Activated CD4-positive, alpha-beta T cell treated with anti-CD3 and anti-CD28 coated beads, Interleukin-10, Interleukin-2, amounts not matched to agents 100 ng/mL and 50 ng/mL, durations not matched to agents 16 hours and 8 hours (primary cell): ENCODE results near the gene HTR1D.
"Not testable (repeated sequence)": the region's sequence is repeated elsewhere in the genome, so short reads cannot be mapped to it uniquely, and the experiment has no call there.

Experiments used
- DNase-seq: peaks from one replicate; pipeline ENCODE4 v3.0.0-alpha.2; 2020

Gene HTR1D, protein sequence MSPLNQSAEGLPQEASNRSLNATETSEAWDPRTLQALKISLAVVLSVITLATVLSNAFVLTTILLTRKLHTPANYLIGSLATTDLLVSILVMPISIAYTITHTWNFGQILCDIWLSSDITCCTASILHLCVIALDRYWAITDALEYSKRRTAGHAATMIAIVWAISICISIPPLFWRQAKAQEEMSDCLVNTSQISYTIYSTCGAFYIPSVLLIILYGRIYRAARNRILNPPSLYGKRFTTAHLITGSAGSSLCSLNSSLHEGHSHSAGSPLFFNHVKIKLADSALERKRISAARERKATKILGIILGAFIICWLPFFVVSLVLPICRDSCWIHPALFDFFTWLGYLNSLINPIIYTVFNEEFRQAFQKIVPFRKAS

GRCh38 chr1:23217421-23218115 is at the start of gene HTR1D:
TSS of gene HTR1D (minus strand) at chr1:23217502. CDS start at chr1:23194219, 23,283 bp downstream.
- no peak for DNase-seq

GRCh38 chr1:23263380-23263887 is 46.1 kb upstream of the HTR1D start:
- no peak for DNase-seq

DNA sequence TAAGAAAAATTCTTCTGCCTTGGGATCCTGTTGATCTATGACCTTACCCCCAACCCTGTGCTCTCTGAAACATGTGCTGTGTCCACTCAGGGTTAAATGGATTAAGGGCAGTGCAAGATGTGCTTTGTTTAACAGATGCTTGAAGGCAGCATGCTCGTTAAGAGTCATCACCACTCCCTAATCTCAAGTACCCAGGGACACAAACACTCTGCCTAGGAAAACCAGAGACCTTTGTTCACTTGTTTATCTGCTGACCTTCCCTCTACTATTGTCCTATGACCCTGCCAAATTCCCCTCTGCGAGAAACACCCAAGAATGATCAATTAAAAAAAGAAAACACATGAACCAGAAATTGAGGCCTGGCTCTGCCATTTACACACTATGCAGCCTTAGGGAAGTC is 40.8 kb upstream of the HTR1D start:
- DNase-seq: not testable (repeated sequence)

DNA sequence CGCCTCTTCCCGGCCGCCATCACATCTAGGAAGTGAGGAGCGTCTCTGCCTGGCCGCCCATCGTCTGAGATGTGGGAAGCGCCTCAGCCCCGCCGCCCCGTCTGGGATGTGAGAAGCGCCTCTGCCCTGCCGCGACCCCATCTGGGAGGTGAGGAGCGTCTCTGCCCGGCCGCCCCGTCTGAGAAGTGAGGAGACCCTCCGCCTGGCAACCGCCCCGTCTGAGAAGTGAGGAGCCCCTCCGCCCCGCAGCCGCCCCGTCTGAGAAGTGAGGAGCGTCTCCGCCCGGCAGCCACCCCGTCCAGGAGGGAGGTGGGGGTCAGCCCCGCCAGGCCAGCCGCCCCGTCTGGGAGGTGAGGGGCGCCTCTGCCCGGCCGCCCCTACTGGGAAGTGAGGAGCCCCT is 40.1 kb upstream of the HTR1D start:
- not testable (repeated sequence) for DNase-seq

DNA sequence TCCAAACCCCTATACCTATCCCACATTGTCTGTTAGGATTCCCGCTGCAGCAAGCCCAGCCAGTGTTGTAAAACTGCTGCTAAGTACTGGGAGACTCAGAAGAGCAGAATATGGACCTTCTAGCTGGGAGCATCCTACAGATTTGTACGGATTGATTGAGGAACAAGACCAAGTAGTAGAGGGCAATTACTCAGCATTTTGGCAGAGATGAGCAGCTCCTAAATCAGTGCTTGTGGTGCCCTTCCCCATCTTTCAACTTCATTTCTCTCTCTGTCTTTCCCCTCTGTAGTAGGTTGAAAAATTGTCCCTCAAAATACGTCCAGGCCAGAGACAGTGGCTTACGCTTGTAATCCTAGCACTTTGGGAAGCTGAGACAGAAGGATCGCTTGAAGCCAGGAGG is 37.3 kb upstream of the HTR1D start:
- DNase-seq: no peak

- DNase-seq: no peak
Measured at GRCh38 chr1:23251812-23252211, 34.5 kb upstream of the HTR1D start.

DNA sequence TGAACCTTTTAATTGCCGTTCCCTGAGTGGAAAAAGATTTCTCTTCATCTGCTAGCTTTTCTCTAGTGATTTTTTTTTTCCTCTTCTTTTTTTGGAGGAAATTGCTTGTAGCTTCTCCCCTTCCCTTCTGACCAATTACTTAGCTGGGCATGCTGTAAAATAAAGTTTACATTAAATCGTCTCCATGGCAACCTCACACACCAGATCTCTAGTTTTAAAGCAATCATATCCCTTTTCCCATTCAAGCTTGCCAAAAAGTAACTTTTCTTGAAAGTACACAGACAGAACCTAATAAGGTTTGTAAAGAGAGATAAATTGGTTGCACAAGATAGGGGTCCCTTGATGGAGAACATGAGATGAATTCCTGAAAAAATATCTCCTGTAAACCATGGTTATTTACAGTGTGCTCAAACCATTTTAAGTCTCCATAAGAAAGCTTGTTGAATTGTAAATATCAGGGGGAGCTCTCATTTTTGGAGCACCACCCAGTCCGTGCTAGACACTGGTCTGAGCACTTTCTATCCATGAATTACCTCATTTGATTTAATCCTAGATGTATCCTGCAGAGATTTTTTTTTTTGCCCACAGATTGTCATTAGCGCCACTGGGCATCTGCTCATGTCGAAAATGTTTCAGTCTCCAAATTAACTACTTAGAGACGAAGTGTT is 32.6 kb upstream of the HTR1D start:
- no peak for DNase-seq

DNA sequence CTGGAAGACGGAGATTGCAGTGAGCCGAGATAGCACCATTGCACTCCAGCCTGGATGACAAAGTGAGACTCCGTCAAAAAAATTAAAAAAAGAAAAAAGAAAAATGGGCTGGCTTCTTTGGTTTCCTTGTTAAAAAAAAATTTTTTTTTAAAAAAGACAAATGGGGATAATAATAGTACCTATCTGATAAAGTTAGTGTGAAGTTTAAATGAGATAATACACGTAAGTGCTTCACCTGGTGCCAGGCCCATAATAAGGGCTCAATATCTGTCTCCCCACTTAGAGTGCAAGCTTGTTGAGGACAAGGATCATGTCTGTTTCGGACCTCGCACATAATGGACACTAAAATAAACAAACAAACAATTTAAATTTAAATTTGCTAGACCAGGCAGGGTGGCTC is 30.0 kb upstream of the HTR1D start:
- no peak for DNase-seq

DNA sequence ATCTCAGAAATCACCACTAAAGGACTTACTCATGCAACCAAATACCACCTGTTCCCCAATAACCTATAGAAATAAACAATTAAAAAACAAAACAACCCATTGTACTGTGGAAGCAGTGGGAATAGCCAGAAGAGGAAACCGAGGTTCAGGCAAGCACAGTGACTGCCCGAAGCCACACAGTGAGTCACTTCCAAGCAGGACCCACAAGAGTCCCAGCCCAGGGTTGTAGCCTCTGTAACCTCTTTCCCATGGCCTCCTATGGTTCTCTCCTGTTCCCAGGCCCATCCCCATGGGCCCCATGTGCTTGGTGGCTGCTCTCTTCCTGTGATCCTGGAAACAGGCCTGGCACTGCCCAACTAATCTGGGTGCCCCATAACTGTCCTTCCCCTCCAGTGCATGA is 29.0 kb upstream of the HTR1D start:
- no peak for DNase-seq

GRCh38 chr1:23244256-23244761 is 27.0 kb upstream of the HTR1D start:
- DNase-seq: no peak

DNA sequence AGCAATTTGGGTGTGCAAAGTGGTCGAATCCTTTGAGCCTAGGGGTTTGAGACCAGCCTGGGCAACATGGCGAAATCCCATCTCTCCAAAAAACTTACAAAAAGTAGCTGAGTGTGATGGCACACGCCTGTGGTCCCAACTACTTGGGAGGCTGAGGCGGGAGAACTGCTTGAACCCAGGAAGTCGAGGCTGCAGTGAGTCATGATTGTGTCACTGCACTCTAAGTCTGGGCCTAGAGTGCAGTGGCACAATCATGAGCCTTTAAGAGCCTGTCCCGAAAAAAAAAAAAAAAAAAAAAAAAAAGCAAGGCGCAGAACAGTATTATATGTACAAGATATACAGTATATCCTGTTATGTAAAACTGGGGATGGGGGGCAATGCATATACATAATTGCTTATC is 25.1 kb upstream of the HTR1D start:
- no peak for DNase-seq

DNA sequence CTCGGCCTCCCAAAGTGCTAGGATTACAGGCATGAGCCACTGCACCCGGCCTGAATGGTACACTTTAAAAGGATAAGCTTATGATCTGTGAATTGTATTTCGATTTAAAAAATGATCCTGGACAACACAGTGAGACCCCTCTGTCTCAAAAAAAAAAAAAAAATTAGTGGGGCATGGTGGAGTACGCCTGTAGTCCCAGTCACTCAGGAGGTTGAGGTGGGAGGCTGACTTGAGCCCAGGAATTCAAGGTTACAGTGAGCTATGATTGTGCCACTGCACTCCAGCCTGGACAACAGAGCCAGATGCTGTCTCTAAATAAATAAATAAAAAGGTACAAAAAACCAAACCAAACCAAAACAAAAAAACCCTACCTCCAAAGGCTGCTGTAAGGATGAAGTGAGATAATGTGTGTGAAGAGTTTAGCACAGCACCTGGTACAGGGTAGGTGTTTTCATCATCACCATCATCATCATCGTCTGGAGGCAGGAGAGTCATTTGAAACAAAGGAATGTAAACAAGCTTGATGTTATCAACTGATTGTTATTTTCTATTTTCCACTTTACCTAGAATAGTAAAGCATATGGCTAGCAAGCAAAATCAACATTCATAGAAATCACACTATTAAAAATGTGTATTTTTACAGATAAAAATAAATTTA is 22.5 kb upstream of the HTR1D start:
- no peak for DNase-seq

- DNase-seq: no peak
Measured at GRCh38 chr1:23238565-23238964, 21.3 kb upstream of the HTR1D start.

DNA sequence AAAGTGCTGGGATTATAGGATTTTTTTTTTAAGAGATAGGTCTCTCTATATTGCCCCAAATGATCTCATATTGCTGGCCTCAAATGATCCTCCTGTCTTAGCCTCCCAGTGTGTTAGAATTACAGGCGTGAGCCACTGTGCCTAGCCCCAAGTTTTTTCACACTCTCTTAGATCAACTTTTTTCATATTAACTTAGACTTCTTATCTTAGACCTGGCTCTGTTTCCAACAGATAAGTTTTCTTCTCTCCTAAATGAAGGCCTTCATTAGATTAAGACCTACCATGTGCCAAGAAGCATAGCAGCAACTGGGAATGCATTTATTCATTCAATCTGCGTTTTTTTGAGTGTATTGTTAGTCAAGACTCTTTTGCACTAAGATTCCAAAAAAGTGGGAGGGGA is 20.2 kb upstream of the HTR1D start:
- DNase-seq: no peak

DNA sequence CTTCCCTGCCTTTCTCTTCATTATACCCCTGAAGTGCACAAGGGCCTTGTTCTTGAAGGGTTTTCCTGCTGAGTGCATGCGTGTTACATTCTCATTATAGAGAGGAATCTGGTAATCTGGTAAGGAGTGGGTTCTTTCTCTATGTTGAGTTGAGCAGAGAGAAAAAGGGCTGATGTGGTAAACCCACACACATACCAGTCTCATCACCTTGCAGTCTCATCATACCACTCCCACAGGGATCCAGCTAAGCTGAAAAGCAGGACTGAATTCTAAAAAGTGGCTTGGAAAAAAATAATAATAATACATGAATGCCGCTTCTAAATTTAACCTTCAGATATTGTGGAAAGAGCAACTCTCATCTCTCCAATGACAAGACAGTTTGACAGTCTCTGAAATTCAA is 10.5 kb upstream of the HTR1D start:
- no peak for DNase-seq

DNA sequence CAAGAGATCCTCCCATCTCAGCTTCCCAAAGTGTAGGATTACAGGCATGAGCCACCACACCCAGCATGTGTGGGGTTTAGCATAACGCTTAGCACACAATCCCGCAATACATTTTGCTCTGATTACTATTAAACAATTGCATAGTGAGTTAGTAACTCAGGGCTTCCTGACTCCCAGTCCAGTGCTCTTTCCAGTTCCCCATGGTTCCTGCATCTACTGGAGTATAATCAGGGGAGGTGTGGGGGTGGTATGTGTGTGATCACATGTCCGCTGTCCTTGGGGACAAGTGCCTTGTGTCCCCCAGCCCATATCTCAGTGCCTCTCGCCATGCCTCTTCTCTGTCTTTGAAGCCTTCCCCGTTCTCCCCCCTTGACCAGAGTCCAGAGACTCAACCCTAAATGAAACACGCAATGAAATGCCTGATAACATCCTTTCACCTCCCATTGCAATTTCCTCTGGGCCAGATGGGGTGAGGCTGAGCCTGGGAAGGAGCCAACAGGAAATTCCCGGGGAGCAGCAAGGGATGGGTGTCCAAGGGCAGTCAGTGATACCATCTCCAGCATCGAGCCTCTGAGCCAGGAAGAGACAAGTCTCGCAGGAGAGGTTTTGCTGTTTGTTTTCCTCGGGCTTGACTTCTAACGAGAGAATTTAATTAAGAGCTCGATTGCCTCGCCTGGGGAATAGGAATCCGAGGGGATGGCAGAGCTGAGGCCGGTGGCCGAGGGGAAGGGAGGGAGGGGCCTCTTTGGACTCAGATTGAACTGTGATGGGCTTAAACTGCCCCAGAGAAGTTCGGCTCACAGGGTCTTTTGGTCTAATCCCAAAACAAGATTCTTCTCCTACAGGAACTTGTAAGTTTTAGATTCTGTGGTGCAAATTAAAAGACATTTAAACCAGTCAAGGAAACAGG is 7.7 kb upstream of the HTR1D start:
- no peak for DNase-seq

- DNase-seq: not testable (repeated sequence)
Measured at GRCh38 chr1:23223963-23224362, 6.7 kb upstream of the HTR1D start.

DNA sequence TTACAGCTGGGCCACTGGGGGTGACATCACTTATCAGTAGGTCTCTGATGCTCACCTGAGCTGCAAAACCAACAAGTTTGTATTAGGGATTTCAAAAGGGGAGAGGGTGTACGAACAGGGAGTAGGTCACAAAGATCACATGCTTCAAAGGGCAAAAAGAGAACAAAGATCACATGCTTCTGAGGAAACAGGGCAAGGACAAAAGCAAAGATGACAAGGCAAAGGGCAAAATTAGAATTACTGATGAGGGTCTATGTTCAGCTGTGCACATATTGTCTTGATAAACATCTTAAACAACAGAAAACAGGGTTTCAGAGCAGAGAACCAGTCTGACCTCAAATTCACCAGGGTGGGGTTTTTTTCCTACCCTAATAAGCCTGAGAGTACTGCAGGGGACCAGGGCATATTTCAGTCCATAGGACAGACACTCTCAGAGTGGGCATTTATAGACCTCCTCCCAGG is 6.2 kb upstream of the HTR1D start:
- DNase-seq: not testable (repeated sequence)

DNA sequence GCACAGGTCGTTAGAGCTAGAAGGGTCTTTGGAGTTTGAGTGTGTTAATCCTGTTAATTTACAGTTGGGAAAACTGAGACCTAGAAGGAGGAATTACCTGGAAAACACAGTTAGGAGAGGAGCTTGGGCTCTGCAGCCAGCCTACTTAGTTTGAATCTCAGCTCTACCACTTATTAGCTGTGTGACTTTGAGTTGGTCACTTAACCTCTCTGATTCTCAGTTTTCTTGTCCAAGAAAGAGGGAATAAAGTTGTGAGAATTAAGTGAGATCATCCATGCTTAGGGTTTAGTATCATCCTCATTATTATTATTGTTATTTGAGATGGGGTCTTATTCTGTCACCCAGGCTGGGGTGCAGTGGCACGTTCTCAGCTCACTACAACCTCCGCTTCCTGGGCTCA is 5.4 kb upstream of the HTR1D start:
- no peak for DNase-seq

GRCh38 chr1:23222331-23222730 is 5.0 kb upstream of the HTR1D start:
- DNase-seq: no peak

- no peak for DNase-seq
Measured at GRCh38 chr1:23221107-23221506, 3.8 kb upstream of the HTR1D start.
